HG02571 (cell line): Measurements from ENCODE around the gene HNRNPUL1.
"Not testable (repeated sequence)": the region's sequence is repeated elsewhere in the genome, so short reads cannot be mapped to it uniquely, and the experiment has no call there.

Experiments used
- ATAC-seq: cut with Tn5 transposase; IDR thresholded peaks from one replicate; pipeline ENCODE4 v1.9.1; 2021; ENCODE audit warnings: mild to moderate bottlenecking, moderate library complexity; ENCODE audit not compliant: unreplicated experiment

The HNRNPUL1 gene

GRCh38 chr19:41263850-41264580, at the start of gene HNRNPUL1:
Gene HNRNPUL1 (plus strand): TSS chr19:41264372. CDS start chr19:41264504, 132 bp downstream.
- ATAC-seq: peak; percentile 57

GRCh38 chr19:41217741-41218140, 46.4 kb upstream of the HNRNPUL1 start:
- no peak for ATAC-seq

- no peak for ATAC-seq
These were observed 45.9 kb upstream of the HNRNPUL1 start for GRCh38 chr19:41218249-41218614.

GRCh38 chr19:41218615-41219507, 45.3 kb upstream of the HNRNPUL1 start, which contains the start of gene AXL:
Gene AXL (plus strand): TSS chr19:41219223. CDS start chr19:41219393, 170 bp downstream.
- no peak for ATAC-seq

GRCh38 chr19:41219924-41220567, 44.1 kb upstream of the HNRNPUL1 start:
- ATAC-seq: no peak

- no peak for ATAC-seq
These were observed 43.4 kb upstream of the HNRNPUL1 start for GRCh38 chr19:41220811-41221210.

GRCh38 chr19:41221514-41222205, 42.5 kb upstream of the HNRNPUL1 start:
- ATAC-seq: no peak

GRCh38 chr19:41222240-41222639, 41.9 kb upstream of the HNRNPUL1 start:
- ATAC-seq: no peak

- no peak for ATAC-seq
These were observed 40.5 kb upstream of the HNRNPUL1 start for GRCh38 chr19:41223431-41224234.

- ATAC-seq: no peak
These were observed 39.5 kb upstream of the HNRNPUL1 start for GRCh38 chr19:41224632-41225031.

- no peak for ATAC-seq
These were observed 38.7 kb upstream of the HNRNPUL1 start for GRCh38 chr19:41225238-41226052.

GRCh38 chr19:41226053-41226873, 37.9 kb upstream of the HNRNPUL1 start:
- no peak for ATAC-seq

- ATAC-seq: no peak
These were observed 37.2 kb upstream of the HNRNPUL1 start for GRCh38 chr19:41226874-41227390.

- no peak for ATAC-seq
These were observed 35.7 kb upstream of the HNRNPUL1 start for GRCh38 chr19:41228486-41228885.

- ATAC-seq: not testable (repeated sequence)
These were observed 34.8 kb upstream of the HNRNPUL1 start for GRCh38 chr19:41229338-41229737.

- ATAC-seq: no peak
These were observed 33.9 kb upstream of the HNRNPUL1 start for GRCh38 chr19:41230067-41230857.

- no peak for ATAC-seq
These were observed 31.5 kb upstream of the HNRNPUL1 start for GRCh38 chr19:41232686-41233085.
